HG02588 (cell line): ENCODE results near the gene ST7.
"Not testable (repeated sequence)": the region's sequence is repeated elsewhere in the genome, so short reads cannot be mapped to it uniquely, and the experiment has no call there.

Experiments used
- ATAC-seq: cut with Tn5 transposase; IDR thresholded peaks from one replicate; pipeline ENCODE4 v1.9.1; 2021; ENCODE audit warnings: mild to moderate bottlenecking, moderate library complexity; ENCODE audit not compliant: unreplicated experiment

ST7 gene

DNA sequence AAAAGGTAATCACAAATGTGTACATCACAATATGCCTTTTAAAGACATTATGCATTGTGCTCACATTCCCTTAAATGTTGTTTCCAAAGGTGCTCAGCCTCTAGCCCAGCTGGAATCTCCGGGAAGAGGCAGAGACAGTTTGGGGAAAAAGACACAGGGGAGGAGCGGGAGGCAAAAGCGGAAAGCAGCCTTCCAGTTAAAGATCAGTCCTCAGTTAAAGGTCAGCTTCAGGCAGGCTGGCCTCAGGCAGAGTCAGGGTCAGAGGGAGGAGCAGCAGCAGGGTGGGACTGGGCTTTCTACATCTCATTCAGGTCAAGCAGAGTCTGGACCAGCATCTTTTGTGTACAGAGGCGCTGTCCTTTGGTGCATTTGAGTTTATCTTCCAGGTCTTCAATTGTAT, 18.6 kb downstream of the ST7 start:
- no peak for ATAC-seq

DNA sequence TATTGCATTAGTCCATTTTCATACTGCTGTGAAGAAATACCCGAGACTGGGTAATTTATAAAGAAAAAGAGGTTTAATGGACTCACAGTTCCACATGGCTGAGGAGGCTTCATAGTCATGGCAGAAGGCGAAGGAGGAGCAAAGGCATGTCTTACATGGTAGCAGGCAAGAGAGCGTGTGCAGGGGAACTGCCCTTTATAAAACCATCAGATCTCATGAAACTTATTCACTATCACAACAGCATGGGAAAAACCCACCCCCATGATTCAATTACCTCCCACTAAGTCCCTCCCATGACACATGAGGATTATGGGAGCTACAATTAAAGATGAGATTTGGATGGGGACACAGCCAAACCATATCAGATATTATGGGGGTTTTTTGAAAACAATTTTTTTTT, 21.7 kb downstream of the ST7 start:
- ATAC-seq = not testable (repeated sequence)

DNA sequence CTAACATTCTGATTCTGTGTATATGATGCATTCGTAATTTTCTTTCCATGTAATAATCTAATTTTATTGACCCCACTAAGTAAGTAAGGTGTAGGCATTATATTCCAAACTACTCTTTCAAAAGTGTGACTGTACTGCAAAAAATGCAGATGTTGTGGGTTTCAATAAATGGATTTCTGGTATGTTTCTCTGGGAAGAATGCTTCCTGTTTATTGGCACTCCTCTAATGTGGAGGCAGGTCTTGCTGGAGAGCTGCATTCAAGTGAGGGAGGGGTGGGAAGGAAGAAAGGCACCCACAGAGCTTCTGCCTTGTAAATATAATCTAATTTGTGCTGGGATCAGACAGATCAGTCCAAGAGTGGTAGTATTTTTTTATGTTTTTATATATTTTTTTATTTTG, 23.9 kb downstream of the ST7 start:
- no peak for ATAC-seq

DNA sequence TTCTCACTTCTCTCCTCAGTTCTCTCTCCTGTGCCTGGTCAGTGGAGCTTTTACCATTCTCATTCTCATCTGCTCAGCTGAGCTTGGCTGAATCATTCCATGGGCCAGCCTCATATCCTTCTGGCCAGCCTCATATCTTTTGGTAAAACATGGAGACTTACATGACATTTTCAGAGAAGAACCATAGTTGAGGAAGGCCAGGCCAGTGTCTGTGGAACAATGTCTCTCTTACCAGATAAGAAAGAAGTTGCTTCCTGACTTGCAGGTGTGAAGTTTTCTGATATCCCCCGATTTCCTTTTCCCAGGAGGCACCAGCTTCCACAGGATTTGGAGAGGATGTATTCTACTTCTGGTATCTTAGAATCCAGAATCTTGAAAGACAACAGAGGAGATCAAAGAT, 24.7 kb downstream of the ST7 start:
- no peak for ATAC-seq

DNA sequence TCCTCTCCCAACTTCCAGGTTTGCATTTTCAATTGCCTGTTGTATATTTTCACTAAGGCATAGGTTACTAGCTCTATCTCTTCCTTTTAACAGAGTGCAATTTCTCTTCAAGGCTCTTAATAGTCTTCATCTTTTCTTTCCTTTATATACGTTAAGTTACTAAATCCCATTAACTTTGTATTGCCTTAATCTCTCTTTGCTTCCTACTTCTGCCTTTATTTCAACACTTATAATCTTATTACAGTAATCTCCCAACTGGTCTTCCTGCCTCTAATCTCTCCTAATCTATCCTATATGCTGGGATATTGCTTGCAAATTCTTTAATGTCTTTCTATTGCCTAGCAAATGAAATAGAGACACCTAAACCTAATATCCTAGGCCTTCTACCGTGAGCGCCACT, 26.1 kb downstream of the ST7 start:
- ATAC-seq = no peak

DNA sequence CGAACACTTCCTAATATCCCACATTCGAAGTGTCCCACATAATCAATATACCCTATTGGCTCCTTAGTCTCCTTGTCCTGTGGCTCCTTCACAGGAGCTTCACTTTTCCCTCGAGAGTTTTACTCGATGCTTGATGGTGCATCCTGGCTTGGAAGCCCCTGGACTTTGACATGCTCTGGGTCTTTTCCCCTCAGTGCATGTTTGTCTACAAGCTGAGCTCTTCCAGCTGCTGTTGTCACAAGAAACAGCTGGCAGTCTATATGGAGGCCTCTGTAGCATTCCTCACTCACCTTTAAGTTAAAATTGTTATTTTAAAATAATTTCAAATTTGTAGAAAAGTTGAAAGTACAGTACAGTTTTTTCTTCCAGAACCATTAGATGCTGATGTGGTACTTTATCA, 27.1 kb downstream of the ST7 start:
- ATAC-seq = no peak

DNA sequence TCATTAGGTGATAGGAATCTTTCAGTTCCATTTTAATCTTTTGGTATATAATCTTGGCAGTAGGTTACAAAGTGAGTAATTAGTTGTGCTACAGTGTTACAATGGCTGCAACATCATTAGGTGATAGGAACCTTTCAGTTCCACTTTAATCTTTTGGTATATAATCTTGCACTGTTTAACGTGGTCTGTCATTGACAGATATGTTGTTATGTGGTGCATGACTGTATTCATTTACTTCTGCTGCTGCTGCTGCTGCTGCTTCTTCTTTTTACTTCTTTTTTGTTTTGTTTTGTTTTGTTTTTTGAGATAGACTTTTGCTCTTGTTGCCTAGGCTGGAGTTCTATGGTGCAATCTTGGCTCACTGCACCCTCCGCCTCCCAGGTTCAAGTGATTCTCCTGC, 28.6 kb downstream of the ST7 start:
- no peak for ATAC-seq

DNA sequence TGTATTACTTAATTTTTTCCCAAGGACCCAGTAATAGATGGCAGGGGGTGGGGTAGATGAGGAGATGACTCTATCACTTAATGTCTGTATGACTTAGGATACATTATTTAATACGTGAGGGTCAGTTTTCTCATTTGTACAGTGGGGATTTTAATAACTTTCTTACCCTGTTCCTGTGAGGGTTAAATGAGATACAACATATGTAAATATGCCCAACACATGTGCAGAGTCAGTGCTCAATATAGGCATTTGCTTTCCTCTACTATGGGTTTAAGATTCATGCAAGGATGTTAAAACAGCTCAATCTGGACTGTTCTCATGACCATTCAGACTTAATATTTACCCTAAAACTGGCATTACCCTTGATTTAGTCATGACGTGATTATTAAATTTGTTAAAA, 31.2 kb downstream of the ST7 start:
- ATAC-seq = no peak

DNA sequence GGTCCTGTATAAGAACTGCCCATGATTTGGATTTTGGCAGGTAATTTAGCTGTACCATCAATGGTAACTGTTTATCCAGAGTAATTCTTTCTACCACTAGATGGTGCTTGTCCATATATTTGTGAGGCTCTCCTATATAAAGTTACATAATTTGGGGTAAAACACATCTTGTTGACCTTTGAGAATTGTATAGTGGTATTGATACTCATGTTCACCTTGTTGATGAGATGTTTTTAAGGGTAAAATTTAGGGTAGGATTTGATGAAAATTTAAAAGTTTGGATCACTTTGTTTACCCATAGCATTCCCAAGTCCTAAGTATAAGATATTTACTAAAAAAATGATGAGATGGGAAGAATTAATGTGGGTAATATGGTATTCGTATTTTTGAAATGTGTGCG, 31.6 kb downstream of the ST7 start:
- no peak for ATAC-seq

DNA sequence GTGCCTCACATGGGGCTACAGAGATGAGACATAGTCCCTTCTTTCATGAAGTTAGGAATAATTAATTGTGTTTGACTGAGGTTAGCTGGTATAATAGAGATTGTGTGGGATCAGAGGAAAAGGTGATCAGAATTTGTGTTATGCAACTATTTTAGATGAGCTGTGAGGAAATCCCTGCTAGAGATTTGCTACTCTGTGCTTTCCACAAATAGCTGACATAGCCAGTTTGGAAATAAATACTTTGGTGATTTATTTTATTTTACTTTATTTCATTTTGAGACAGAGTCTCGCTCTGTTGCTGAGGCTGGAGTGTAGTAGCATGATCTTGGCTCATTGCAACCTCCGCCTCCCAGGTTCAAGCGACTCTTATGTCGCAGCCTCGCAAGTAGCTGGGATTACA, 32.3 kb downstream of the ST7 start:
- ATAC-seq = no peak

DNA sequence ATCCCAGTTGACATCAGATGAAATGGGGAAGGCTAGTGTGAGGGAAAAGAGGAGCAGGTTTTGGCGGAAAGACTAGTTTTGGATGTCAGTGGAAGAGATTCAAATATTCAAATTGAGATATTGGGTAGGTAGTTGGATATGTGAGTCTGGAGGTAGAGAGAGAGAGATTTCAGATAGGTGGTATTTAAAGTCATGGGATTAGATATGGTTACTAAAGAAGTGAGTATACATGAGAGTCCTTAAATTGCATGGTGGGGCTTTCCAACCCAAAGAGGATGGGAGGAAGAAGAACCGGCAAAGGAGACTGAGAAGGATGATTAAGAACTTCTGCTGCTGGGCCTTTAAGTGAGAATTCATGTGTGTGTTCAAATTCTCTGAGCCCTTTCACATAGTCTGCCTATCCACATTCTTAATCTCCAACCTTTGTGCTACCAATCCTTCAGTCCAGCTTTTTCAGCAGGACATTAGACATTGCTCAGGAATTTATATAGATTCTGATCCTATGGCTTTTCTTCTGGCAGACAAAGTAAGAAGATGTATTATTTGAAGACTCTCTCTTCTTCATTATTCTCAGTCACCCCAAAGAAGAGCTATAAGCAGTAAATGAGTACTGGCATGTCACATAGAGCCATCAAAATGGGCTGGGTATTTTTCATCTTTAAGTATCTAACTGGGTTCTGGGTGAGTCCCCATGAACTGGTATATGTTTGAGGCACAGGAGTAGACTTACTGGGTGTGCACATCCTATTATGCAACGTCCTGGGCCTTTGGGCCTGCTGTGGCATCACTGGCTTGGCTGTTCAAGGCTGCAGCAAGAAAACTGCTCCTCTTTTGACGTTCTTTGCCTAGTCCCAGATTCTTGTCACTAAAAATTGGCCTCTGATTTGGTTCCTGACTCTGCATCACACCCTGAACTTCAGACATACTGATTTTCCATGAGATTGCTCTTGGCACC, 33.6 kb downstream of the ST7 start:
- ATAC-seq = peak; percentile 60

DNA sequence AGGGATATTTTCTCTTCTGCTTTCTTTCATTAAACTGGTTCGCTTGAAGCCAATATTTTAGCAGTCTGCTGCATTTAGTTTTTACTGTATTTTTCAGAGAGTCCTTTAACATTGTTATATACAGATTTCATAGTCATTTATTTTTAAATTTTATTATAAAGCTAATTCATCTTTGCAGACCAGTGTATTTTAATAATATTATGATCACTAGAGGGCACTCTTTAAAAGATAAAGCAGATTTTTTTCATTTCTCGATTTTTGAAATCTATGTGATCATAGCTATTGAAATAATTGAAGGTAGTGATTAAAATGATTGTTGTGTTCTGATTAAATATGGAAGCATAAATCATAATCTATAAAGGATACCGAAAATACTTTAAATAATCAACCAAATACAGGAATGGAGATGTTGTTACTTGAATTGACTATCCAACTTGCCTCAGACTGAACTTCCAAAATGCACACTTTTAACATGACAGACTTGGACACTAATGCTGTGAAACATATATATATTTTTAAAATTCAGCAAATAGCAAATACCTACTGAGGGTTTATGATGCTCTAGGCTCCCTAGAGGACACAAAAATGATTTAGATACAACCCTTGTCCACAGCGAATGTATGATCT, 35.2 kb downstream of the ST7 start:
- ATAC-seq = no peak

DNA sequence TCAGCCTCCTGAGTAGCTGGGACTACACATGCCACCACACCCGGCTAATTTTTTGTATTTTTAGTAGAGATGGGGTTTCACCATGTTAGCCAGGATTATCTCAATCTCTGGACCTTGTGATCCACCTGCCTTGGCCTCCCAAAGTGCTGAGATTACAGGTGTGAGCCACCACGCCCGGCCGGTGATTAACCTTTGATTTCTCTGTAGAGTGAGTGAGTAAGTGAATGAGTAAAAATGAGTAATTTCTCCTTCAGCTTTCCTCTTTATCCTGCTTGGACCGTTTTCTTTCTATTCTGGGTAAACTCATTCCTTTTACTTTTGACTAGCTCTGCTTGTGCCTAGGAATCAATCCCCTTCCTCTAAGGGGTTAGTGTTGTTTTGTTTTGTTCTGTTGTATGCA, 36.8 kb downstream of the ST7 start:
- no peak for ATAC-seq

DNA sequence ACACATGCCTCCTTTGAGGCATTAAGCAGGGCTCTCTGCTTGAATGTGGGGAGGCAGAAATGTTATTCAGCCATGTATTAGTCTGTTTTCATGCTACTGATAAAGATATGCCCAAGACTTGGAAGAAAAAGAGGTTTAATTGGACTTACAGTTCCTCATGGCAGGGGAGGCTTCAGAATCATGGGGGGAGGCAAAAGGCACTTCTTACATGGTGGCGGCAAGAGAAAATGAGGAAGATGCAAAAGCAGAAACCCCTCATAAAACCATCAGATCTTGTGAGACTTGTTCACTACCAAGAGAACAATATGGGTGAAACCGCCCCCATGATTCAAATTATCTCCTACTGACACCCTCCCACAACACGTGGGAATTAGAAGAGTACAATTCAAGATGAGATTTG, 37.9 kb downstream of the ST7 start:
- ATAC-seq = no peak

DNA sequence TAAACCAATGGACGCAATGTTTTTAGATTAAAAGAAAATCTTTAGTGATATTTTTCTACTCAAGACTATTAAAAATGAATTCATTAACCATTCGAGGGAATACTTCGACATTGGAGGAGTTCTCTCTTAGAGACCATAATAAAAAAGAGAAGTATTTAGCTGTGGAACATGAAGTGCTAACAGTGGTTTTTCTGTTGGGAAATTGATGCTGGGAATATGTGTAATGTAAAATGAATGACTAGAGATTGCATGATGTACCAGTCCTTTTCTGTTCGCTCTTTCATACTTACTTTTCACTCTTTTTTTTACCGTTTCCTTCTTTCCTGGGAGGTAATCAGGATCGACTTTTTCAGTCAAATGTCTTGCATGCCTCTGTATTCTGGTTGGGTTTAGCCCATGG, 41.3 kb downstream of the ST7 start:
- no peak for ATAC-seq

DNA sequence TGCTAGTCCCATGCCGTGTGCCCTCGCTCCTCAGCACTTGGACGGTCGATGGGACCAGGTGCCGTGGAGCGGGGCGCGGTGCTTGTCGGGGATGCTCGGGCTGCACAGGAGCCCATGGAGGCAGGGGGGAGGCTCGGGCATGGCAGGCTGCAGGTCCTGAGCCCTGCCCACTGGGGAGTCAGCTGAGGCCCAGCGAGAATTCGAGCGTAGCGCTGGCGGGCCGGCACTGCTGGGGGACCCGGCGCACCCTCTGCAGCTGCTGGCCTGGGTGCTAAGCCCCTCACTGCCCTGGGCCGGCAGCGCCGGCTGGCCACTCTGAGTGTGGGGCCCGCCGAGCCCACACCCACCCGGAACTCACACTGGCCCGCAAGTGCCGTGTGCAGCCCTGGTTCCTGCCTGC, 44.7 kb downstream of the ST7 start:
- ATAC-seq = no peak

DNA sequence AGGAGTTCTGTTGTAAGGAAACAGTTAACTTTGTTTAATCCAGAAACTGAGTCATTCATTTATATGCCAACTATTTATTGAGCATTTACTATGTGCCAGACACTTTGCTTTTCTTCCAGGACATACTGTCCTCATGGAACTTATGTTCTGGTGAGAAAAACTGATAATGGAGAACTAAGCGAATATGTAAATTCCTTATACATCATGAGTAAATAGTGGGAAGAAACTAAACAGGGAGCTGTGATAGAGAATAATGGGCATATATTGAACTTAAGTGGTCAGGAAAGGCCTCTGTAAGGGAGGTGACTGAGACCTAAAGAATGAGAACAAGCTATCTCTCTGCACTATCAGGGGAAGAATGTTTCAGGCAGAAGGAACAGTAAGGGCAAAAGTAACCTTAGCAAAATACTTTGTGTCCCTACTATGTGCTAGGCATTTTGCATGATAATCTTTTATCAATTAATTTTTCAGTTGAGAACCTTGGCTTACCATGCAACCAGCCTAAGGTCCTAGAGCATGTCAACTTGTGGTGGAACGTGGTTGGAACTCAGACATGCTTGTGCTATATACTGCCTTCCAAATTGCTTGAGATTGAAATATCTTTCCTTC, 45.4 kb downstream of the ST7 start:
- no peak for ATAC-seq

DNA sequence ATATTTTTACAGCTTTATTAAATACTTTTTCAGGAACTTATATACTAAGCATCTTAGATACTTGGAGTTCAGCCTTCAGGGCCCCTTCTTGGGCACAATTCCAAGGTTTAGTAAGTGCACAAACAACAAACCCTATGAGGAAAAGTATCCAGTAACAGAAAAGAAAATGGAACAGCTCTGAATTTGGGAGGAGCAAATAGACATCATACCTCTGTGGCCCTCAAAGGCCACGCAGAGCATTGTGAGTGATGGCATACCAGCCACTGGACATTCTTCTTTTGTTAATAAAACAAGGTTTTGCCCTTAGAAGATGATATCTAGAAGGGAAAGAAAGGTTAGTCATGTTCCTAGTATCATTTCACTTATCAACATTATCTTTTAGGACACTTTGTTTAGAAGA, 46.0 kb downstream of the ST7 start:
- ATAC-seq = no peak

DNA sequence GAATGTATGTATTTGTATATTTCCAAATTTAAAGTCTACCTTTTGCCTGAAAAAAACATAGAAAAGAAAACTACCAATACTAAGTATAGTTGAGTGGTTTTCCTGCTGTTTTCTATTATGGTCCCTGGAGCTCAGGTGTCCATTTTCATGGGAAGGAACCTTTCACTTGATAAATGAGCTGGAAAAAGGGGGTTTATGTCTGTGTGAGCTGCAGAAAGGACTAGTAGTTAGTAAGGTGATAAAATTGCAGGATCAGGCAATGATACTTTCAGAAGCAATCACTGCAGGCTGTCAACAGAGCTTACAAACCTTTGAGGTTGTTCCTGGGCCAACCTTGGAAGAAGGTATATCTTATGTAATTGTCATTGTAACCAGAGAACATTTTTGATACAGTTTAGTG, 48.0 kb downstream of the ST7 start:
- no peak for ATAC-seq

DNA sequence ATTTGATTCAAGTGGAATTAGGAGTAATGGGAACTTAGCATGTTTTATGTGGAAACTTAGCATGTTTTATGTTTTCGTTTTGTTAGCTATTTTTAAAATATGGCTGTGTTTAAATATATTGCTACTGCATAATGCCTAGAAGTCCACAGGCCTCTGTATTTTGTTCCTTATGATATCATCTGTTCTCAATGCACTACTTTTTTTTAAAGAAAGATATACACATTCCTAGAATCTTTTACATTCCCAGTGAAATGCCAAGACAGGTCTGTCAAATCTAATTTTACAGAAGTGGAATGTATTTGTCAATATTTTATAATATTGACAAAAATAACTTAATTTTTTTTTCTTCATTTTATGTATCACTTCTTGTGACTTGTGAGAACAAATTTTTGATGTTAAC, 51.6 kb downstream of the ST7 start:
- ATAC-seq = no peak

DNA sequence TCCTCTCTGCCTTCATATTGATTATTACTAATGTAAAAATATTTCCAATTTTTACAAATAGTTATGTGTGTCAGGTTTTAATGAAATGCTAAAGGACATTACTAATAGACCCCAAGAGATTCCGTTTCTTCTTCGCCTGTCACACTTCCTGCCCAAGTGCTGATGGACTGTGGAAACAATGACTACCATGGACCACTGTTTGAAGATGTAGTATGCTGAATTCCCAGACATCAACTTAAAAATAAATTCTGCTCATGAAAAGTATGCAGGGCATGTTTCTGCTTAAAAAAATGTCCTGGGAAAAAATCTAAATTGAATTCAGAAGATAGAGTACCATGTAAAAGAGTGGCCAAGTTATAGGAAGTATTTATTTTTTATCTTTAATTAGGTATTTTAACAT, 52.1 kb downstream of the ST7 start:
- no peak for ATAC-seq
